H1 (cell line): ENCODE data around the gene KLHL7. TPM values are rescaled to one million over a fixed set of nuclear protein-coding genes. Genes with fewer than 3 reads are reported as not detected.

ENCODE experiments used
- ATF3 ChIP-seq: IDR thresholded peaks from 2 replicates; pipeline ENCODE4 v1.6.1; 2011; ENCODE audit warnings: low read depth, mild to moderate bottlenecking, low read length; ENCODE audit not compliant: insufficient read depth
- BACH1 ChIP-seq: IDR thresholded peaks from 2 replicates; pipeline ENCODE4 v1.6.1; 2012; ENCODE audit warnings: low read length, improper control_type of control experiment
- CBX8 ChIP-seq: fragments of 300-800, 300-1000 bp; sonication (generic); IDR thresholded peaks from 2 replicates; pipeline ENCODE4 v1.7.1; 2016; ENCODE audit warnings: low read depth, low read length, borderline replicate concordance
- CHD2 ChIP-seq: IDR thresholded peaks from 2 replicates; pipeline ENCODE4 v1.6.1; 2012; ENCODE audit warnings: low read length, improper control_type of control experiment
- CTBP2 ChIP-seq: IDR thresholded peaks from 2 replicates; pipeline ENCODE4 v1.7.0; 2011; ENCODE audit warnings: borderline replicate concordance, mild to moderate bottlenecking, moderate library complexity, mixed read lengths, low read length; ENCODE audit not compliant: insufficient read depth, insufficient read length
- EGR1 ChIP-seq: IDR thresholded peaks from 2 replicates; pipeline ENCODE4 v1.6.1; 2011; ENCODE audit warnings: low read depth, low read length, borderline replicate concordance
- HDAC2 ChIP-seq, 2 experiments: fragments of 300-600 bp in 1 of 2; sonication (generic) in 1 of 2; IDR thresholded peaks; 2 replicates each; pipeline ENCODE4 v1.6.1; 2011 to 2012; ENCODE audit warnings: low read depth in 2 of 2, low read length in 2 of 2, mild to moderate bottlenecking in 2 of 2, moderate library complexity in 2 of 2, borderline replicate concordance in 1 of 2, inconsistent platforms in 1 of 2
- POU5F1 ChIP-seq: IDR thresholded peaks from 2 replicates; pipeline ENCODE4 v1.6.1; 2011; ENCODE audit warnings: low read depth, mild to moderate bottlenecking, low read length, moderate library complexity
- RBBP5 ChIP-seq: IDR thresholded peaks from 2 replicates; pipeline ENCODE4 v1.7.1; 2012; ENCODE audit warnings: low read depth, mild to moderate bottlenecking, inconsistent platforms, low read length, moderate library complexity, borderline replicate concordance
- RNF2 ChIP-seq: fragments of 200-900, 300-1000 bp; sonication (generic); IDR thresholded peaks from 2 replicates; pipeline ENCODE4 v1.7.1; 2016; ENCODE audit warnings: borderline replicate concordance, low read depth, mild to moderate bottlenecking, antibody characterized with exemption, low read length; ENCODE audit not compliant: poor library complexity, severe bottlenecking; ENCODE audit errors: missing control alignments
- SAP30 ChIP-seq: fragments of 300-600 bp; sonication (generic); IDR thresholded peaks from 2 replicates; pipeline ENCODE4 v1.7.1; 2012; ENCODE audit warnings: low read length, moderate library complexity, mild to moderate bottlenecking, inconsistent platforms; ENCODE audit not compliant: insufficient read depth, insufficient replicate concordance
- SP1 ChIP-seq: IDR thresholded peaks from 2 replicates; pipeline ENCODE4 v1.6.1; 2011; ENCODE audit warnings: low read depth, low read length
- TAF1 ChIP-seq: IDR thresholded peaks from 2 replicates; pipeline ENCODE4 v1.6.1; 2011; ENCODE audit warnings: mild to moderate bottlenecking, low read depth, low read length
- polyA plus RNA-seq, 7 experiments: library from polyadenylated mRNA; depleted of rRNA in 3 of 7; stranded (reverse) in 5 of 7; unstranded in 2 of 7; fragments of >200 nt in 5 of 7; fragments of 200-250 nt in 2 of 7; gene quantifications; 1 replicate in 5 of 7; 2 replicates in 1 of 7; 4 replicates in 1 of 7; pipeline versions ENCODE4 v1.2.1 to v1.2.3, GENCODE V29; 2011 to 2013; ENCODE audit warnings: missing spikeins in 2 of 7, mixed read lengths in 2 of 7
- total RNA-seq: library from RNA; stranded (reverse); fragmentation: NEBNext Ultra II Directional; extraction: Animal tissue kit (Norgen Biotek cat#: 25700); gene quantifications from 2 replicates; pipeline ENCODE4 v1.2.1, GENCODE V29; 2021
- TF ChIP-seq, protein P1 (sequence below): IDR thresholded peaks from 2 replicates; pipeline ENCODE4 v1.6.1; 2012; ENCODE audit warnings: inconsistent platforms

KLHL7 gene
- total and polyA plus RNA-seq, 2 of the 8 experiments (the other 6 are each of a cell fraction or from before 2014, with no cell fraction given), result 65.3 to 115 TPM

DNA sequence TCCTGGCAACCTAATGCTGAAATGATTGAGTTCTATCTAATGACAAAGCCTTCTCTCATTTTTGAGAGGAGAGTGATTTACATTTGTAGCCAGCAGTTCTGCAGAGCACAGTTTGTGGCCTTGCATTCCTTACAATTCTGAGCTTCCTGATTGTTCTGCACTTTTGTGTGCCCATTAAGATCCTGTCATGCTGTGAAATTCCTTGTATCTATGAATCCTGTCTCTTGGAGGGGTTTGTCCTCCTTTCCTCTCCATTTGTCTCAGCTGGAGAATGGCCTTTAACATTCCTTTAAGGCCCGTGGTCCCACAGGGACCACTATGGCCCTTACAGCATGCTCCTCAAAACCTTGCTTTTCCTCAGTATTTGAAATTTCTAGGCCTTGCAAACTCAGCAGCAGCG, 10.4 kb downstream of the KLHL7 start (continued):
- TF ChIP-seq CTBP2 (no peak), CBX8 (no peak), BACH1 (no peak), RNF2 (no peak), CHD2 (peak; percentile 58; the same call in 1 of the 2 replicates), SP1 (peak; percentile 81), RBBP5 (no peak), ATF3 (no peak), TAF1 (0 out of 2 replicates have a peak, but pooled peaks have one; percentile 29), HDAC2 (IDR thresholded peaks at IDR 0.05; ENCODE audit: borderline replicate concordance in 1 of 2, low read depth in 2 of 2, low read length in 2 of 2) (peak in 1 of 2 experiments; percentile 78; a peak in 1 of 4 replicates), SAP30 (peak; percentile 27), EGR1 (no peak), POU5F1 (0 out of 2 replicates have a peak, but pooled peaks have one; percentile 48)
- TF ChIP-seq, protein P1, sequence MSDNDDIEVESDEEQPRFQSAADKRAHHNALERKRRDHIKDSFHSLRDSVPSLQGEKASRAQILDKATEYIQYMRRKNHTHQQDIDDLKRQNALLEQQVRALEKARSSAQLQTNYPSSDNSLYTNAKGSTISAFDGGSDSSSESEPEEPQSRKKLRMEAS, result no peak; the same call in 1 of the 2 replicates
